ENCODE results near the gene C10orf143.
"Not testable (repeated sequence)": the region's sequence is repeated elsewhere in the genome, so short reads cannot be mapped to it uniquely, and the experiment has no call there.

Gene C10orf143

GRCh38 chr10:130024779-130025325 lies 85.8 kb downstream of the C10orf143 start:
- no peak overlapping the region for H3K27ac ChIP-seq (ENCODE audit: insufficient read depth, low read depth, low read length, poor library complexity, severe bottlenecking)
- H3K9me3 ChIP-seq (ENCODE audit: control insufficient read depth, low read length): no peaks in the 10 kb centered on the region
- no peaks in the 10 kb centered on the region for H3K4me1 ChIP-seq (ENCODE audit: control insufficient read depth, insufficient read depth, low read length)
- 92 to 94% methylated on average over 12 of the region's 12 CpGs for WGBS, 2 experiments
- H3K36me3 ChIP-seq (ENCODE audit: control insufficient read depth, insufficient read depth, low read length): no peaks in the 10 kb centered on the region
- no peaks in the 10 kb centered on the region for H3K27me3 ChIP-seq (ENCODE audit: control insufficient read depth, insufficient read depth, low read length, poor library complexity, severe bottlenecking)
- H3K4me3 ChIP-seq (ENCODE audit: insufficient read depth, low read depth, low read length): no peak overlapping the region

- H3K36me3 ChIP-seq (ENCODE audit: control insufficient read depth, insufficient read depth, low read length); H3K9me3 ChIP-seq (ENCODE audit: control insufficient read depth, low read length); H3K4me1 ChIP-seq (ENCODE audit: control insufficient read depth, insufficient read depth, low read length); H3K27me3 ChIP-seq (ENCODE audit: control insufficient read depth, insufficient read depth, low read length, poor library complexity, severe bottlenecking); H3K27ac ChIP-seq (ENCODE audit: insufficient read depth, low read depth, low read length, poor library complexity, severe bottlenecking); H3K4me3 ChIP-seq (ENCODE audit: insufficient read depth, low read depth, low read length): not testable (repeated sequence)
- WGBS, 2 experiments: 92 to 95% methylated on average over 8 of the region's 8 CpGs
Observed at GRCh38 chr10:130024326-130024725, 86.3 kb downstream of the C10orf143 start.

GRCh38 chr10:130023454-130024230 lies 87.0 kb downstream of the C10orf143 start:
- Histone ChIP-seq H3K27me3 (ENCODE audit: control insufficient read depth, insufficient read depth, low read length, poor library complexity, severe bottlenecking) (no peaks in the 10 kb centered on the region), H3K36me3 (ENCODE audit: control insufficient read depth, insufficient read depth, low read length) (no peaks in the 10 kb centered on the region), H3K9me3 (ENCODE audit: control insufficient read depth, low read length) (no peaks in the 10 kb centered on the region), H3K4me3 (ENCODE audit: insufficient read depth, low read depth, low read length) (no peak overlapping the region), H3K27ac (ENCODE audit: insufficient read depth, low read depth, low read length, poor library complexity, severe bottlenecking) (no peak overlapping the region), H3K4me1 (ENCODE audit: control insufficient read depth, insufficient read depth, low read length) (no peaks in the 10 kb centered on the region)
- WGBS, 2 experiments: 93 to 94% methylated on average over 19 of the region's 19 CpGs

DNA sequence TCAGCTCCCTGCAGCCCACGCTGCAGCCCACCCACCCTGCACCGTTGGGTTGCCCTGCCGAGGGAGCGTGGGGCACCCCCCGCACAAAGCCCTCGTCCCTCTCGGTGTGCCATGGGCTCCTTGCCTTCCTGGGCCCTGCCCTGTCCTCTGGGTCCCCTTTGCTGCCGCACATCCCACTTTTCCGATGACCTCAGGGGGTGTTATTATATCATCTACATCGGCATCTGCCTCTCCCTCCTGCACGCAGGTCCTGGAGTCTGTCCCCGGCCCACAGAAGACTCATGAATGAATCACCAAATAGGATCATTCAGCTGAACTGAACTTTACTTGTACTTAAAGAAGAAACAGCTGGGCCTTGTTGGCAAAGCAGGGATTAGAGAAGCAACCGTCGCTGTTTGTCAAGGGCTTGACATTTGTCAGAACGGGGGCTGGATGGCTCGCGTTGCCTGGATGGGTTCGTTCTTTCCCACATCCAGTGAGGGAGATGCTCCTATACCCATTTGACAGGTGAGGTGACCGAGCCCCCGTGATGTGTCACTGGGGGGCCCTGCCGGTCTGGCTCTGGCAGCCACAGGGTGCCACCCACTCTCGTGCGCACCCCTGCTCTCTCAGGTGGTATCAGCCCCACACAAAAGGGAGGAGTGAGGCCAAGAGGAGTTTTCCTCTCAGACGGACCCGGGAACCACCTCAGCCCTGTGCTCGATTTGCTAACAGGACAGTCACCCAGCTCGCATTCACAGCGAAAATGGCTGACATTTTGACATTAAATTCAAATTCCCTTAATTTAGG lies 87.9 kb downstream of the C10orf143 start:
- 91% methylated on average over 28 of the region's 28 CpGs for WGBS, 2 experiments
- H3K27ac ChIP-seq (ENCODE audit: insufficient read depth, low read depth, low read length, poor library complexity, severe bottlenecking): no peak overlapping the region
- no peaks in the 10 kb centered on the region for H3K36me3 ChIP-seq (ENCODE audit: control insufficient read depth, insufficient read depth, low read length)
- no peaks in the 10 kb centered on the region for H3K27me3 ChIP-seq (ENCODE audit: control insufficient read depth, insufficient read depth, low read length, poor library complexity, severe bottlenecking)
- no peak overlapping the region for H3K4me3 ChIP-seq (ENCODE audit: insufficient read depth, low read depth, low read length)
- H3K9me3 ChIP-seq (ENCODE audit: control insufficient read depth, low read length): no peaks in the 10 kb centered on the region
- H3K4me1 ChIP-seq (ENCODE audit: control insufficient read depth, insufficient read depth, low read length): no peaks in the 10 kb centered on the region

- Histone ChIP-seq H3K27ac (ENCODE audit: insufficient read depth, low read depth, low read length, poor library complexity, severe bottlenecking) (no peak overlapping the region), H3K36me3 (ENCODE audit: control insufficient read depth, insufficient read depth, low read length) (no peaks in the 10 kb centered on the region), H3K9me3 (ENCODE audit: control insufficient read depth, low read length) (no peaks in the 10 kb centered on the region), H3K4me1 (ENCODE audit: control insufficient read depth, insufficient read depth, low read length) (no peaks in the 10 kb centered on the region), H3K27me3 (ENCODE audit: control insufficient read depth, insufficient read depth, low read length, poor library complexity, severe bottlenecking) (no peaks in the 10 kb centered on the region), H3K4me3 (ENCODE audit: insufficient read depth, low read depth, low read length) (no peak overlapping the region)
- 90 to 94% methylated on average over 6 of the region's 6 CpGs for WGBS, 2 experiments
Observed at GRCh38 chr10:130022086-130022485, 88.5 kb downstream of the C10orf143 start.

DNA sequence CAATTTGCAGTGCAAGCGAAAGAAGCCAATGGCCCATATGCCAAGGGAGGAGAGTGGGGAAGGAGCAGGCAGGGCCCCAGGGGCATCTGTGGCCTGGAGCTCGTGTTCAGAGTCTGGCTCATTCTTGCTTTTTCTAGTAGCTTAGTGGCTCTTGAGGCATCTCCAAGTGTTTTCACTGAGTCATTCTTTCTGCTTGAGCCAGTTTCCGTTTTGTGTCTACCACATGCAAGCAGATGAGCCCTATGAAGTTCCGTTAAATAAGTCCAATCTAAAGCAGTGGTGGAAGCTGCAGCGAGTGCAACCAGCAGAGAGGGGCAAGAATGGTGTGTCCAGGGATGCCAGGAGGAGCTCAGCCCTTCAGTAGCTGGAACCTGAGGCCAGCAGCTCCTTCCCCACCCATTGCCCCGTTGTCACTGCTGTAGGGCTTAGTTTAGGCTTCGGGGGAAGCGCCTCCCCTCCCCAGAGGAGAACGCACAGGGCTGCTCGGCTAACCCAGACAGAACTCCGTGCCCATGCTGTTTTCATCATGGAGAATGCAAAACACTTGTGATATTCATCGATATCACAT lies 89.2 kb downstream of the C10orf143 start:
- Histone ChIP-seq H3K27ac (ENCODE audit: insufficient read depth, low read depth, low read length, poor library complexity, severe bottlenecking) (no peak overlapping the region), H3K4me3 (ENCODE audit: insufficient read depth, low read depth, low read length) (no peak overlapping the region), H3K9me3 (ENCODE audit: control insufficient read depth, low read length) (no peaks in the 10 kb centered on the region), H3K27me3 (ENCODE audit: control insufficient read depth, insufficient read depth, low read length, poor library complexity, severe bottlenecking) (no peaks in the 10 kb centered on the region), H3K36me3 (ENCODE audit: control insufficient read depth, insufficient read depth, low read length) (no peaks in the 10 kb centered on the region), H3K4me1 (ENCODE audit: control insufficient read depth, insufficient read depth, low read length) (no peaks in the 10 kb centered on the region)
- 91% methylated on average over 12 of the region's 12 CpGs for WGBS, 2 experiments

GRCh38 chr10:130020651-130021382 lies 89.8 kb downstream of the C10orf143 start:
- Histone ChIP-seq H3K9me3 (ENCODE audit: control insufficient read depth, low read length) (no peaks in the 10 kb centered on the region), H3K27me3 (ENCODE audit: control insufficient read depth, insufficient read depth, low read length, poor library complexity, severe bottlenecking) (no peaks in the 10 kb centered on the region), H3K4me1 (ENCODE audit: control insufficient read depth, insufficient read depth, low read length) (no peaks in the 10 kb centered on the region), H3K27ac (ENCODE audit: insufficient read depth, low read depth, low read length, poor library complexity, severe bottlenecking) (no peak overlapping the region), H3K36me3 (ENCODE audit: control insufficient read depth, insufficient read depth, low read length) (no peaks in the 10 kb centered on the region), H3K4me3 (ENCODE audit: insufficient read depth, low read depth, low read length) (no peak overlapping the region)
- 87 to 88% methylated on average over 19 of the region's 19 CpGs for WGBS, 2 experiments

DNA sequence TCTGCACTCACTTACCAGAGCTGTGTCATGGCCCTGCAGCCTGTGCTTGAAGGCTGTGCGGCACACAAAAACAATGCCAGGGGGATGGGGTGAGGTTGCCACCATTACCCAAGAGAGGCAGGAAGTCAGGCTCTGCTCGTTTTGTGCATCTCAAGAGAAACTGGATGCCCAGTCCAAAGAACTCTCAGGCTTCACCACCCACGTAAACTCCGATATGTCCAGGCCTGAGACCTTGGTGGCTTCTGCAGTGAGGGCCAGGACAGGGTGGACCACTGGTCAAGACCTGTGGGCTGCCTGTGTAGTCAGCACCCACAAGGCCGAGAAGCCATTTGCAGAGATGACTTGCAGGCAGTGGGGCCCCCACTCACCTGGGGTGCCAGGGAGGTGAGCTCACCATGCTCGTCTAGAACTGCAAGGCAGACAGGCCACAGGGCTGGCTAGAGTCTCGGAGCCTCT lies 91.9 kb downstream of the C10orf143 start:
- Histone ChIP-seq H3K9me3 (ENCODE audit: control insufficient read depth, low read length) (no peaks in the 10 kb centered on the region), H3K27ac (ENCODE audit: insufficient read depth, low read depth, low read length, poor library complexity, severe bottlenecking) (no peak overlapping the region), H3K4me3 (ENCODE audit: insufficient read depth, low read depth, low read length) (no peak overlapping the region), H3K36me3 (ENCODE audit: control insufficient read depth, insufficient read depth, low read length) (no peaks in the 10 kb centered on the region), H3K4me1 (ENCODE audit: control insufficient read depth, insufficient read depth, low read length) (no peaks in the 10 kb centered on the region), H3K27me3 (ENCODE audit: control insufficient read depth, insufficient read depth, low read length, poor library complexity, severe bottlenecking) (no peaks in the 10 kb centered on the region)
- 86 to 87% methylated on average over 7 of the region's 7 CpGs for WGBS, 2 experiments

DNA sequence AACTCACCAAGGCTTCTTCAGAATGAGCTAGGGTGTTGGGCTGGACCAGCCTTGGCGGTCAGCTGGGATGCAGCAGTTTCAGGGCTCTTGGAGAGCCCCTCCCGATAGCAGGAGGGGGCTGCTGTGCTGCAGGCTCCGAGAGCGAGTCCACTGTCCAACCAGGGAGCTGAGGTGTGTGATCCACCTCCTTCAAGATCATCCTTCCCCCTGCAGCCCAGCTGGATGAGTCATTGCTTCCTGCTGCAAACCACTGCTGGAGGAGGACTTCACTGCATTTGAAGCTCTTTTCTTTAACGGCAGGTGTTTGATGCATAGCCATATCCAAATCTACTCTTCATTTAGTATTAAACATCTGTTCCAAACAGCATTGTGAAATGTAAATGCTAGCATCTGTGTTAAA lies 92.4 kb downstream of the C10orf143 start:
- Histone ChIP-seq H3K4me3 (ENCODE audit: insufficient read depth, low read depth, low read length) (no peak overlapping the region), H3K36me3 (ENCODE audit: control insufficient read depth, insufficient read depth, low read length) (no peaks in the 10 kb centered on the region), H3K27ac (ENCODE audit: insufficient read depth, low read depth, low read length, poor library complexity, severe bottlenecking) (no peak overlapping the region), H3K27me3 (ENCODE audit: control insufficient read depth, insufficient read depth, low read length, poor library complexity, severe bottlenecking) (no peaks in the 10 kb centered on the region), H3K4me1 (ENCODE audit: control insufficient read depth, insufficient read depth, low read length) (no peaks in the 10 kb centered on the region), H3K9me3 (ENCODE audit: control insufficient read depth, low read length) (no peaks in the 10 kb centered on the region)
- WGBS, 2 experiments: 78 to 83% methylated on average over 5 of the region's 5 CpGs
